HepG2 (cell line): Measurements from ENCODE around the gene TMEM39B. TPM values are rescaled to one million over a fixed set of nuclear protein-coding genes. Genes with fewer than 3 reads are reported as not detected.

Experiments used
- ATAC-seq: fragments of 200-7000 bp; cut with Tn5 transposase; 3 replicates; pipeline ENCODE4 v1.9.1; 2020; ENCODE audit warnings: mild to moderate bottlenecking, moderate library complexity
- BruUV-seq: library from RNA; stranded (reverse); fragments of 400-500 nt; replicated peaks from 2 replicates; lab custom pipeline; 2021; lab: Mats Ljungman, UMichigan
- CTCF ChIA-PET: fragments of 300-600 bp; formaldehyde crosslinking; extraction: SDS; loops from one replicate; lab custom pipeline; 2021; ENCODE audit warnings: low total read pairs, inconsistent platforms, low intra/inter-chr PET ratio; lab: Yijun Ruan, JAX
- POLR2A ChIA-PET: fragments of 350-600 bp; sonication (Branson Sonifier 250); formaldehyde crosslinking; loops from one replicate; lab custom pipeline; 2020; ENCODE audit warnings: antibody characterized with exemption, inconsistent platforms; lab: Yijun Ruan, JAX
- DNase-seq: peaks from one replicate; pipeline ENCODE4 v3.0.0-alpha.2; 2015; ENCODE audit warnings: low spot score
- FAIRE-seq: peaks from 3 replicates; lab custom pipeline; 2011; peaks lifted over from hg19 to GRCh38; lab: Jason Lieb, UNC
- H2AFZ ChIP-seq: one replicate; pipeline ENCODE4 v1.6.1; 2011; ENCODE audit warnings: low read length, inconsistent platforms
- H3K27ac ChIP-seq: fragments of 300-600 bp; 3 replicates; pipeline ENCODE4 v1.8.0; 2011; ENCODE audit warnings: mixed run types, mild to moderate bottlenecking, mixed read lengths, low read length, inconsistent platforms; ENCODE audit not compliant: insufficient read depth; ENCODE audit errors: extremely low read length
- H3K27me3 ChIP-seq, 2 experiments: fragments of 200-600 bp in 1 of 2; 2 replicates in 1 of 2; 3 replicates in 1 of 2; pipeline versions ENCODE4 v1.6.0 to v1.8.0; 2011; ENCODE audit warnings: low read length in 2 of 2, mild to moderate bottlenecking in 2 of 2, moderate library complexity in 2 of 2, inconsistent platforms in 1 of 2; ENCODE audit not compliant: insufficient read depth in 2 of 2, control insufficient read depth in 1 of 2
- H3K36me3 ChIP-seq, 2 experiments: fragments of 200-600 bp in 1 of 2; replicated peaks in 1 of 2; 2 replicates in 1 of 2; 3 replicates in 1 of 2; pipeline versions ENCODE4 v1.5.1 to v1.8.0; 2011; ENCODE audit warnings: low read length in 2 of 2, inconsistent platforms in 1 of 2; ENCODE audit not compliant: insufficient read depth in 2 of 2, control insufficient read depth in 1 of 2
- H3K4me1 ChIP-seq: 2 replicates; pipeline ENCODE4 v1.5.1; 2012; ENCODE audit warnings: low read length, inconsistent platforms; ENCODE audit not compliant: insufficient read depth
- H3K4me2 ChIP-seq: 2 replicates; pipeline ENCODE4 v1.6.0; 2011; ENCODE audit warnings: low read depth, low read length, inconsistent platforms
- H3K4me3 ChIP-seq, 3 experiments: fragments of 200-600 bp in 1 of 3; sonication (generic), shearing (Covaris generic) in 1 of 3; replicated peaks in 1 of 3; 2 replicates each; pipeline ENCODE4 v1.5.1; 2011 to 2016; ENCODE audit warnings: low read length in 3 of 3, inconsistent platforms in 2 of 3, low read depth in 2 of 3, mild to moderate bottlenecking in 2 of 3, control low read depth in 1 of 3, mixed read lengths in 1 of 3; ENCODE audit not compliant: insufficient read depth in 1 of 3
- H3K79me2 ChIP-seq: one replicate; pipeline ENCODE4 v1.6.1; 2011; ENCODE audit warnings: low read length, inconsistent platforms; ENCODE audit not compliant: insufficient read depth
- H3K9ac ChIP-seq: 2 replicates; pipeline ENCODE4 v1.6.0; 2011; ENCODE audit warnings: mild to moderate bottlenecking, low read depth, low read length, inconsistent platforms; ENCODE audit not compliant: insufficient read depth
- H3K9me3 ChIP-seq: 2 replicates; pipeline ENCODE4 v1.5.1; 2012; ENCODE audit warnings: mild to moderate bottlenecking, low read length
- H4K20me1 ChIP-seq: 2 replicates; pipeline ENCODE4 v1.6.0; 2011; ENCODE audit warnings: inconsistent platforms, mild to moderate bottlenecking, low read length, moderate library complexity; ENCODE audit not compliant: insufficient read depth
- CREBL2 ChIP-seq: sonication (generic); formaldehyde crosslinking; IDR thresholded peaks from 2 replicates; pipeline ENCODE4 v1.8.1; 2023; ENCODE audit warnings: missing genetic modification reagents, mild to moderate bottlenecking, borderline replicate concordance
- DRAP1 ChIP-seq: IDR thresholded peaks from 2 replicates; pipeline ENCODE4 v1.6.1; 2016; ENCODE audit warnings: missing genetic modification reagents, missing compliant biosample characterization
- HOXD1 ChIP-seq: sonication (generic); formaldehyde crosslinking; IDR thresholded peaks from 2 replicates; pipeline ENCODE4 v1.5.0; 2020; ENCODE audit warnings: missing genetic modification reagents
- KDM5A ChIP-seq: fragments of 200-600 bp; sonication (generic); IDR thresholded peaks from 2 replicates; pipeline ENCODE4 v1.7.0; 2018; ENCODE audit warnings: antibody characterized with exemption, mild to moderate bottlenecking, low read length, borderline replicate concordance
- KIAA2018 ChIP-seq: sonication (generic); formaldehyde crosslinking; IDR thresholded peaks from 2 replicates; pipeline ENCODE4 v1.5.0; 2020; ENCODE audit warnings: mild to moderate bottlenecking, missing genetic modification reagents, borderline replicate concordance
- RORA ChIP-seq: sonication (generic); formaldehyde crosslinking; IDR thresholded peaks from 2 replicates; pipeline ENCODE4 v1.5.0; 2020; ENCODE audit warnings: mild to moderate bottlenecking, missing genetic modification reagents, moderate library complexity
- SATB2 ChIP-seq: sonication (generic); formaldehyde crosslinking; IDR thresholded peaks from 2 replicates; pipeline ENCODE4 v1.5.0; 2020; ENCODE audit warnings: missing genetic modification reagents
- THAP7 ChIP-seq: sonication (generic); formaldehyde crosslinking; IDR thresholded peaks from 2 replicates; pipeline ENCODE4 v1.8.1; 2023; ENCODE audit warnings: mild to moderate bottlenecking, missing genetic modification reagents
- ZBTB3 ChIP-seq: sonication (generic); formaldehyde crosslinking; IDR thresholded peaks from 2 replicates; pipeline ENCODE4 v1.4.0; 2020; ENCODE audit warnings: low read depth, mild to moderate bottlenecking, moderate library complexity, missing genetic modification reagents, borderline replicate concordance
- ZBTB44 ChIP-seq: sonication (generic); formaldehyde crosslinking; IDR thresholded peaks from 2 replicates; pipeline ENCODE4 v1.4.0; 2020; ENCODE audit warnings: missing genetic modification reagents
- ZNF10 ChIP-seq: sonication (generic); formaldehyde crosslinking; IDR thresholded peaks from 2 replicates; pipeline ENCODE4 v1.4.0; 2020; ENCODE audit warnings: mild to moderate bottlenecking, low read depth, missing genetic modification reagents, borderline replicate concordance
- ZNF343 ChIP-seq: sonication (generic); formaldehyde crosslinking; IDR thresholded peaks from 2 replicates; pipeline ENCODE4 v1.4.0; 2020; ENCODE audit warnings: mild to moderate bottlenecking, missing genetic modification reagents
- ZNF441 ChIP-seq: sonication (generic); formaldehyde crosslinking; IDR thresholded peaks from 2 replicates; pipeline ENCODE4 v1.7.0; 2021; ENCODE audit warnings: missing genetic modification reagents, borderline replicate concordance
- ZNF761 ChIP-seq: sonication (generic); formaldehyde crosslinking; conservative IDR thresholded peaks from 2 replicates; pipeline ENCODE4 v1.4.0; 2020; ENCODE audit warnings: mild to moderate bottlenecking, missing genetic modification reagents
- WGBS: methylation state at CpG from one replicate; pipeline ENCODE4 v1.1.6; 2017; ENCODE audit warnings: low lambda C conversion rate; 5-methylcytosine and 5-hydroxymethylcytosine counted together
- in situ Hi-C: cut with HindIII; loops from 2 replicates; pipeline ENCODE4 v1.10.0; 2017; ENCODE audit warnings: low pct_unique_long_range_greater_than_20kb; ENCODE audit not compliant: extremely low pct_ligation_motif_present
- intact Hi-C: fragments of 100-400 bp; cut with micrococcal nuclease; formaldehyde crosslinking; loops from one replicate; pipeline ENCODE4 v1.10.0; 2022; ENCODE audit not compliant: unreplicated experiment
- polyA plus RNA-seq, 8 experiments: library from polyadenylated mRNA; depleted of rRNA in 3 of 8; stranded (reverse) in 7 of 8; unstranded in 1 of 8; fragments of >200 nt; fragmentation: Illumina TruSeq in 4 of 8; extraction: Trizol in 4 of 8; gene quantifications; 2 replicates each; pipeline versions ENCODE4 v1.2.1 to v1.2.3, GENCODE V29; 2011 to 2016; ENCODE audit warnings: low read depth in 4 of 8, missing spikeins in 1 of 8, mixed read lengths in 1 of 8; ENCODE audit not compliant: insufficient read depth in 1 of 8
- total RNA-seq, 5 experiments: library from RNA; depleted of rRNA; stranded (reverse); fragments of >200 nt; fragmentation: Illumina TruSeq; extraction: Trizol; gene quantifications; 2 replicates each; pipeline ENCODE4 v1.2.3, GENCODE V29; 2016; ENCODE audit warnings: low read depth in 1 of 5

Gene TMEM39B
- total and polyA plus RNA-seq, 2 of the 13 experiments (the other 11 are each of a cell fraction or from before 2014, with no cell fraction given), result 4.9 to 10.4 TPM

GRCh38 chr1:32066489-32066873 lies 6.3 kb upstream of the TMEM39B start:
- ChIA-PET POLR2A (interaction anchor here (1.2 kb wide), 1 partner anchor 42 kb away, joined by 3 read pairs; the partner anchor contains the start of gene KPNA6), CTCF (no interaction called here)
- no peaks in the 10 kb centered on the region for H4K20me1 ChIP-seq
- H3K27ac ChIP-seq, result no peak overlapping the region
- H3K79me2 ChIP-seq, result no peaks in the 10 kb centered on the region
- DNase-seq, result no peak
- intact Hi-C loops, result no loop called here
- H3K9ac ChIP-seq, result no peak overlapping the region
- no peak for ATAC-seq
- no peak overlapping the region for H2AFZ ChIP-seq
- FAIRE-seq, result no peak
- peaks cover 39% of the 10 kb centered on the region for H3K4me1 ChIP-seq
- H3K36me3 ChIP-seq, result peaks cover 0 to 2% of the 10 kb centered on the region in 2 experiments; a peak in 1 of 5 replicates
- no peak overlapping the region for H3K4me2 ChIP-seq
- WGBS, result 72% methylated on average over 4 of the region's 4 CpGs
- H3K27me3 ChIP-seq, result no peaks in the 10 kb centered on the region
- no peaks in the 10 kb centered on the region for H3K9me3 ChIP-seq
- in situ Hi-C loops, result no loop called here
- H3K4me3 ChIP-seq, result no peak overlapping the region
- no TSS peak for BruUV-seq
- no peak for TF ChIP-seq DRAP1
- no peak for TF ChIP-seq ZNF10
- no peak for TF ChIP-seq ZNF343 (CRISPR knock-in tag)
- TF ChIP-seq CREBL2 (CRISPR knock-in tag), result no peak
- no peak for TF ChIP-seq RORA (CRISPR knock-in tag)
- TF ChIP-seq ZBTB3 (CRISPR knock-in tag), result no peak
- no peak for TF ChIP-seq SATB2 (CRISPR knock-in tag)
- no peak for TF ChIP-seq ZNF441 (CRISPR knock-in tag)
- no peak for TF ChIP-seq KDM5A
- TF ChIP-seq ZBTB44 (CRISPR knock-in tag), result no peak
- TF ChIP-seq HOXD1, result no peak
- no peak for TF ChIP-seq THAP7
- TF ChIP-seq ZNF761 (CRISPR knock-in tag), result no peak
- no peak for TF ChIP-seq KIAA2018
